Measurements from ENCODE around the gene PCSK4. TPM values are rescaled to one million over a fixed set of nuclear protein-coding genes. Genes with fewer than 3 reads are reported as not detected.

Gene PCSK4
- polyA plus RNA-seq, 1 donor (not counting 4 experiments of a cell fraction or from before 2014, with no cell fraction given) = 0.25 TPM

GRCh38 chr19:1466461-1467214 lies 23.5 kb downstream of the PCSK4 start:
- Histone ChIP-seq H4K20me1 (ENCODE audit: control insufficient read depth, extremely low read depth, insufficient read depth, low read length) (peaks cover 9% of the 10 kb centered on the region), H3K36me3 (ENCODE audit: control insufficient read depth in 2 of 2, extremely low read depth in 1 of 2, insufficient read depth in 2 of 2, low read length in 2 of 2) (no peaks in the 10 kb centered on the region), H3K9ac (ENCODE audit: control insufficient read depth, extremely low read depth, insufficient read depth, low read length) (no peak overlapping the region), H3K79me2 (ENCODE audit: control insufficient read depth, insufficient read depth, low read length) (no peaks in the 10 kb centered on the region), H3K27me3 (ENCODE audit: control insufficient read depth, extremely low read depth, insufficient read depth, low read length) (peaks cover 56% of the 10 kb centered on the region), H2AFZ (ENCODE audit: control insufficient read depth, low read length) (no peak overlapping the region), H3K9me1 (ENCODE audit: control insufficient read depth, extremely low read depth, insufficient read depth, low read length) (no peaks in the 10 kb centered on the region), H3K4me3 (ENCODE audit: control insufficient read depth in 2 of 3, extremely low read depth in 1 of 3, insufficient read depth in 2 of 3, low read depth in 1 of 3, low read length in 3 of 3) (no peak overlapping the region), H3K4me1 (ENCODE audit: control insufficient read depth, extremely low read depth, insufficient read depth, low read length) (peaks cover 16% of the 10 kb centered on the region), H3K27ac (ENCODE audit: control insufficient read depth, insufficient read depth, low read length) (no peak overlapping the region), H3K4me2 (ENCODE audit: control insufficient read depth, extremely low read depth, insufficient read depth, low read depth, low read length) (no peak overlapping the region), H3K9me3 (ENCODE audit: control insufficient read depth, low read depth, low read length) (no peaks in the 10 kb centered on the region)
- peak; percentile 85 for TF ChIP-seq EZH2 (IDR thresholded peaks at IDR 0.05; ENCODE audit: low read length)
- no peak for TF ChIP-seq CTCF (optimal IDR thresholded peaks at IDR 0.05 in 1 of 3, IDR thresholded peaks at IDR 0.05 in 1 of 3, conservative IDR thresholded peaks at IDR 0.05 in 1 of 3; ENCODE audit: extremely low read depth in 1 of 3, insufficient read depth in 2 of 3, low read length in 3 of 3)
- no peak for FAIRE-seq
- DNase-seq (ENCODE audit: low read depth, low spot score) = no peak
- dilution Hi-C loops (cut with MboI; ENCODE audit: extremely low pct_ligation_motif_present, low sequenced_read_pairs) = no loop called here

- Histone ChIP-seq H3K27ac (ENCODE audit: control insufficient read depth, insufficient read depth, low read length) (no peak overlapping the region), H3K79me2 (ENCODE audit: control insufficient read depth, insufficient read depth, low read length) (no peaks in the 10 kb centered on the region), H3K4me2 (ENCODE audit: control insufficient read depth, extremely low read depth, insufficient read depth, low read depth, low read length) (peak overlapping the region; percentile 41), H3K36me3 (ENCODE audit: control insufficient read depth in 2 of 2, extremely low read depth in 1 of 2, insufficient read depth in 2 of 2, low read length in 2 of 2) (no peaks in the 10 kb centered on the region), H3K4me1 (ENCODE audit: control insufficient read depth, extremely low read depth, insufficient read depth, low read length) (peaks cover 14% of the 10 kb centered on the region), H2AFZ (ENCODE audit: control insufficient read depth, low read length) (no peak overlapping the region), H3K9me1 (ENCODE audit: control insufficient read depth, extremely low read depth, insufficient read depth, low read length) (no peaks in the 10 kb centered on the region), H3K9me3 (ENCODE audit: control insufficient read depth, low read depth, low read length) (no peaks in the 10 kb centered on the region), H3K4me3 (ENCODE audit: control insufficient read depth in 2 of 3, extremely low read depth in 1 of 3, insufficient read depth in 2 of 3, low read depth in 1 of 3, low read length in 3 of 3) (no peak overlapping the region), H4K20me1 (ENCODE audit: control insufficient read depth, extremely low read depth, insufficient read depth, low read length) (peaks cover 4% of the 10 kb centered on the region), H3K9ac (ENCODE audit: control insufficient read depth, extremely low read depth, insufficient read depth, low read length) (no peak overlapping the region), H3K27me3 (ENCODE audit: control insufficient read depth, extremely low read depth, insufficient read depth, low read length) (peaks cover 50% of the 10 kb centered on the region)
- dilution Hi-C loops (cut with MboI; ENCODE audit: extremely low pct_ligation_motif_present, low sequenced_read_pairs) = no loop called here
- FAIRE-seq (no peak), DNase-seq (ENCODE audit: low read depth, low spot score) (no peak)
- TF ChIP-seq EZH2 (IDR thresholded peaks at IDR 0.05; ENCODE audit: low read length) (no peak), CTCF (optimal IDR thresholded peaks at IDR 0.05 in 1 of 3, IDR thresholded peaks at IDR 0.05 in 1 of 3, conservative IDR thresholded peaks at IDR 0.05 in 1 of 3; ENCODE audit: extremely low read depth in 1 of 3, insufficient read depth in 2 of 3, low read length in 3 of 3) (no peak)
These were observed 24.1 kb downstream of the PCSK4 start for GRCh38 chr19:1466018-1466460.
